Activated CD4-positive, alpha-beta T cell treated with anti-CD3 and anti-CD28 coated beads for 36 hours (primary cell): ENCODE results near the gene KCNJ16. TPM values are rescaled to one million over a fixed set of nuclear protein-coding genes. Genes with fewer than 3 reads are reported as not detected.

ENCODE experiments used
- ATAC-seq: fragments of 200-7000 bp; cut with Tn5 transposase; one replicate; pipeline ENCODE4 v1.10.0; 2021; ENCODE audit warnings: mild to moderate bottlenecking, moderate library complexity
- CTCF ChIA-PET: fragments of 350-600 bp; sonication (Branson Sonifier 250); formaldehyde crosslinking; loops from one replicate; lab custom pipeline; 2021; ENCODE audit warnings: antibody characterized with exemption; lab: Charles Lee
- POLR2A ChIA-PET: fragments of 350-600 bp; sonication (Branson Sonifier 250); formaldehyde crosslinking; loops from one replicate; lab custom pipeline; 2021; ENCODE audit warnings: antibody characterized with exemption, inconsistent platforms; lab: Charles Lee
- DNase-seq: peaks from one replicate; pipeline ENCODE4 v3.0.0-alpha.2; 2020
- H3K27ac Mint-ChIP-seq: one replicate; pipeline ENCODE4 v1.8.0; 2021; ENCODE audit warnings: mixed read lengths
- H3K27me3 Mint-ChIP-seq: one replicate; pipeline ENCODE4 v1.8.0; 2021; ENCODE audit warnings: mixed read lengths
- H3K36me3 Mint-ChIP-seq: one replicate; pipeline ENCODE4 v1.8.0; 2021; ENCODE audit warnings: low read depth, mixed read lengths
- H3K4me1 Mint-ChIP-seq: one replicate; pipeline ENCODE4 v1.8.0; 2021; ENCODE audit warnings: mixed read lengths
- H3K4me3 Mint-ChIP-seq: one replicate; pipeline ENCODE4 v1.8.0; 2021; ENCODE audit warnings: mild to moderate bottlenecking, moderate library complexity, mixed read lengths
- H3K9me3 Mint-ChIP-seq: one replicate; pipeline ENCODE4 v1.8.0; 2021; ENCODE audit warnings: low read depth, mixed read lengths
- intact Hi-C, 2 experiments: fragments of 100-400 bp; cut with DNase I in 1 of 2; cut with micrococcal nuclease in 1 of 2; formaldehyde crosslinking; loops; one replicate each; pipeline versions ENCODE4 v1.14.2 to v1.15.1; 2022 to 2024; cut with DNase I, micrococcal nuclease
- total RNA-seq, 2 experiments: library from RNA; stranded (reverse); gene quantifications; one replicate each; pipeline ENCODE4 v1.2.3, GENCODE V29; 2021

KCNJ16 gene
- total RNA-seq, 2 experiments from 2014 or later: not detected

DNA sequence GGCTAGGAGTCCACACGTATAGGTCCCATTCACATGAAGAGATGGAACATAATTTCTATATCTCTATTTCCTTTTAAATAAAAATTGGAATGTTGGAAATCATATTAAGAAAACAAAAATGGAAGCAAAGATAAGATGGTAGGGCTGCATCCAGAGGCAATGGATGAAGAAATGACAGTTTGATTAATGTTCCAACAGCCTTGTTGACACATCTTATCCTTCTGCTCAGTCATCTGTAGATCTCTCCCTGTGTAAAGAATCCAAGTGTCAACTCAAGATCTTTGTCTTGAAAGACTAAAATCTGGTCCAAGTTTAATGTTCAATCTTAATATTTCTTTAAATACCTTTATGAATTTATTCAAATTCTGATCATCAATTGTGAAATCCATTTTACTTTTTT lies 86.5 kb downstream of the KCNJ16 start:
- POLR2A ChIA-PET: no interaction called here

GRCh38 chr17:70165383-70165782 lies 90.4 kb downstream of the KCNJ16 start:
- DNase-seq: no peak
- H3K27ac Mint-ChIP-seq: no peak overlapping the region
- intact Hi-C loops: loop anchor here in 1 of 2 experiments (10.0 kb wide), 1 partner anchor 459 kb away; no protein-coding TSS in a partner anchor
- ChIA-PET CTCF (interaction anchor here (0.5 kb wide), 1 partner anchor 195 kb away, joined by 3 read pairs; no protein-coding TSS in a partner anchor), POLR2A (no interaction called here)
- no peak for ATAC-seq
- no peak overlapping the region for H3K4me3 Mint-ChIP-seq
- no peaks in the 10 kb centered on the region for H3K9me3 Mint-ChIP-seq
- H3K36me3 Mint-ChIP-seq: no peaks in the 10 kb centered on the region
- peaks cover 14% of the 10 kb centered on the region for H3K4me1 Mint-ChIP-seq
- peaks cover 39% of the 10 kb centered on the region for H3K27me3 Mint-ChIP-seq

More for the DNA sequence above, 86.5 kb downstream of the KCNJ16 start:
- no peaks in the 10 kb centered on the region for H3K4me1 Mint-ChIP-seq
- peaks cover 17% of the 10 kb centered on the region for H3K27me3 Mint-ChIP-seq
- no peak overlapping the region for H3K27ac Mint-ChIP-seq
- DNase-seq (no peak), ATAC-seq (no peak)
- CTCF ChIA-PET: no interaction called here
- no peak overlapping the region for H3K4me3 Mint-ChIP-seq
- no peaks in the 10 kb centered on the region for H3K36me3 Mint-ChIP-seq
- no peaks in the 10 kb centered on the region for H3K9me3 Mint-ChIP-seq
- intact Hi-C loops: loop anchor here in 1 of 2 experiments (10.0 kb wide), 1 partner anchor 463 kb away; no protein-coding TSS in a partner anchor

GRCh38 chr17:70166615-70167014 lies 91.6 kb downstream of the KCNJ16 start:
- ATAC-seq (no peak), DNase-seq (no peak)
- POLR2A ChIA-PET: no interaction called here
- CTCF ChIA-PET: interaction anchor here (1.4 kb wide), 1 partner anchor 71 kb away, joined by 3 read pairs; no protein-coding TSS in a partner anchor
- peaks cover 49% of the 10 kb centered on the region for H3K27me3 Mint-ChIP-seq
- no peaks in the 10 kb centered on the region for H3K36me3 Mint-ChIP-seq
- H3K4me1 Mint-ChIP-seq: peaks cover 14% of the 10 kb centered on the region
- H3K27ac Mint-ChIP-seq: no peak overlapping the region
- intact Hi-C loops: loop anchor here in 1 of 2 experiments (10.0 kb wide), 1 partner anchor 458 kb away; no protein-coding TSS in a partner anchor
- no peak overlapping the region for H3K4me3 Mint-ChIP-seq
- no peaks in the 10 kb centered on the region for H3K9me3 Mint-ChIP-seq

GRCh38 chr17:70168044-70168976 lies 93.3 kb downstream of the KCNJ16 start:
- H3K4me1 Mint-ChIP-seq: peaks cover 14% of the 10 kb centered on the region
- DNase-seq: peak; percentile 53
- ATAC-seq: peak; percentile 45
- ChIA-PET CTCF (interaction anchor here (0.5 to 1.4 kb wide), 2 partner anchors 50 to 73 kb away, joined by 3 read pairs; no protein-coding TSS in a partner anchor), POLR2A (interaction anchor here (0.6 kb wide), 1 partner anchor 1158 kb away, joined by 6 read pairs; no protein-coding TSS in a partner anchor)
- no peaks in the 10 kb centered on the region for H3K36me3 Mint-ChIP-seq
- peaks cover 60% of the 10 kb centered on the region for H3K27me3 Mint-ChIP-seq
- peak overlapping the region; percentile 71 for H3K4me3 Mint-ChIP-seq
- intact Hi-C loops: loop anchor here in 1 of 2 experiments (2.0 to 10.0 kb wide), 2 partner anchors 456 to 600 kb away; no protein-coding TSS in a partner anchor
- H3K27ac Mint-ChIP-seq: peak overlapping the region; percentile 32
- no peaks in the 10 kb centered on the region for H3K9me3 Mint-ChIP-seq

- intact Hi-C loops: loop anchor here in 1 of 2 experiments (2.0 to 10.0 kb wide), 2 partner anchors 456 to 600 kb away; no protein-coding TSS in a partner anchor
- Mint-ChIP-seq H3K9me3 (no peaks in the 10 kb centered on the region), H3K4me1 (peaks cover 14% of the 10 kb centered on the region), H3K4me3 (peak within 1 kb of the TSS; percentile 71), H3K36me3 (no peaks in the 10 kb centered on the region), H3K27ac (peak within 1 kb of the TSS; percentile 32), H3K27me3 (peaks cover 65% of the 10 kb centered on the region)
- peak; percentile 79 for DNase-seq
- peak; percentile 95 for ATAC-seq
- ChIA-PET POLR2A (no interaction called here), CTCF (no interaction called here)
Observed at GRCh38 chr17:70168977-70169708, 94.1 kb downstream of the KCNJ16 start, which contains the start of gene KCNJ2. Gene KCNJ2 (plus strand): TSS chr17:70169532. CDS start chr17:70175040, 5,508 bp downstream.

- intact Hi-C loops: loop anchor here in 1 of 2 experiments (2.0 to 10.0 kb wide), 2 partner anchors 455 to 601 kb away; no protein-coding TSS in a partner anchor
- POLR2A ChIA-PET: no interaction called here
- no peak for DNase-seq
- Mint-ChIP-seq H3K27me3 (peaks cover 66% of the 10 kb centered on the region), H3K27ac (no peak overlapping the region), H3K9me3 (no peaks in the 10 kb centered on the region), H3K4me1 (peaks cover 14% of the 10 kb centered on the region), H3K36me3 (no peaks in the 10 kb centered on the region), H3K4me3 (peak overlapping the region; percentile 47)
- CTCF ChIA-PET: no interaction called here
- peak; percentile 7 for ATAC-seq
Observed at GRCh38 chr17:70169709-70170597, 94.9 kb downstream of the KCNJ16 start.

GRCh38 chr17:70171159-70171558 lies 96.1 kb downstream of the KCNJ16 start:
- no peak overlapping the region for H3K4me3 Mint-ChIP-seq
- ChIA-PET POLR2A (no interaction called here), CTCF (no interaction called here)
- ATAC-seq (no peak), DNase-seq (no peak)
- intact Hi-C loops: no loop called here
- H3K9me3 Mint-ChIP-seq: no peaks in the 10 kb centered on the region
- H3K4me1 Mint-ChIP-seq: peaks cover 14% of the 10 kb centered on the region
- H3K36me3 Mint-ChIP-seq: no peaks in the 10 kb centered on the region
- H3K27me3 Mint-ChIP-seq: peaks cover 60% of the 10 kb centered on the region
- H3K27ac Mint-ChIP-seq: no peak overlapping the region

DNA sequence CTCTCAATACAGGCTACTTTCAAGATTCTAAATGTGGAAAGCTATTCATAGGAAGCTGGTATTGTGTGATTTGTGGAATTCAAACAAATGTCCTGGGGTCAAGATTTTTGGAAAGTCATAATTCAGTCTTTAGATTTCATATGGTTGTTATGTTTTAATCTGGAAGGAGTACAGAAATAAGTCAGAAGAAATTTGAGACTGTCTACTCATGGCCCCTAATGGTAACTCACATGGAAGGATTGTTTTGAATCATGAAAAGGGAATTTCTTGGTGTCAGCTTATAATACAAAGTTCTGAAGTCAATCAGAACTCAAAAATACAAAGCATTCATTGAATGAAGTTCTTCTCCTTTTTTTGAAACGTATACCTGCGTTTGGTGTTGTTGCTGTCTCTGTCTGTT lies 97.4 kb downstream of the KCNJ16 start:
- Mint-ChIP-seq H3K4me1 (peaks cover 14% of the 10 kb centered on the region), H3K27ac (no peak overlapping the region), H3K36me3 (no peaks in the 10 kb centered on the region), H3K9me3 (no peaks in the 10 kb centered on the region), H3K27me3 (peaks cover 52% of the 10 kb centered on the region), H3K4me3 (no peak overlapping the region)
- intact Hi-C loops: no loop called here
- no peak for ATAC-seq
- ChIA-PET POLR2A (no interaction called here), CTCF (interaction anchor here (0.7 kb wide), 1 partner anchor 51 kb away, joined by 4 read pairs; no protein-coding TSS in a partner anchor)
- DNase-seq: no peak

DNA sequence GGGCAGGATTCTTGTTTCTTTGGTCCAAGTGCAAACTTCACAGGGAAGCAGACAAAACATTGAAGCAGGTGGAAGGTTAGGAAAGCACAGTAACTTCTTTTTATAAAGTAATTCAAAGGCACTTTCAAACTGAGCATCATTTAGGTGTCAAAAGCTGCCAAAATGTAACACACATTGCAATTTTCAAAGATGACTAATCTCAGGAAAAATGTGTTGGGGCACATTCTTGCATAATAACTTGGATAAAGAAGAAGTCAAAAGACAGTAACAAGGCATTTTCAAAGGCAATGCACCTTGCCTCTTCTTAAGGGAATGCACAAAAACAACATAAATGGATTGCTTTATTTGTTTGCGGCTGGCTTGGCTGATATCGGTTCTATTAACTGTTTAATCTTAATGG lies 97.9 kb downstream of the KCNJ16 start:
- Mint-ChIP-seq H3K27me3 (peaks cover 47% of the 10 kb centered on the region), H3K27ac (no peak overlapping the region), H3K36me3 (no peaks in the 10 kb centered on the region), H3K4me1 (peaks cover 14% of the 10 kb centered on the region), H3K9me3 (no peaks in the 10 kb centered on the region), H3K4me3 (no peak overlapping the region)
- no peak for DNase-seq
- ChIA-PET POLR2A (no interaction called here), CTCF (no interaction called here)
- intact Hi-C loops: no loop called here
- no peak for ATAC-seq

DNA sequence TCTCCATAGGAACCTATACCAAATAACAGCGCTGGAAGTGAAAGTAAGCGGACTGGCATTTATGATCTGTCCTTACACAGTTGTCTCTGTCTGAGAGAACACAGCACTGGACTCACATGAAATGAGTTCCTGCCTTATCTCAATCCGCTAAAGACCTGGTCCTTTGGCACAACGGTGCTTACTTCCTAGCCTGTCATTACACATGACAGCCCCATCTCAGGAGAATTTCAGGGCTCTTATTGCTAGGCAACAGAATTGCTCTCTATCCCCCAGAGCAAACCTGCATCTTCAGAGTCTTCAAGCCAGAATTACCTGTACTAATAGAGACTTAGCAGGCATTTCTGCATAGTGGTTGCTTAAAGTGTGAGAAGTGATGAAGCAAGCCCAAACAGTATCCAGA lies 98.7 kb downstream of the KCNJ16 start:
- Mint-ChIP-seq H3K36me3 (no peaks in the 10 kb centered on the region), H3K9me3 (no peaks in the 10 kb centered on the region), H3K27ac (no peak overlapping the region), H3K27me3 (peaks cover 44% of the 10 kb centered on the region), H3K4me3 (no peak overlapping the region), H3K4me1 (peaks cover 8% of the 10 kb centered on the region)
- intact Hi-C loops: no loop called here
- ChIA-PET POLR2A (no interaction called here), CTCF (no interaction called here)
- ATAC-seq: no peak
- DNase-seq: no peak
